Measurements from ENCODE around the gene L1TD1. TPM values are rescaled to one million over a fixed set of nuclear protein-coding genes. Genes with fewer than 3 reads are reported as not detected.
"Not testable (repeated sequence)": the region's sequence is repeated elsewhere in the genome, so short reads cannot be mapped to it uniquely, and the experiment has no call there.

Gene L1TD1
- total RNA-seq, 4 donors from 2014 or later = 0.42 TPM; not detected in 3

- TF ChIP-seq POLR2A (IDR thresholded peaks at IDR 0.05; ENCODE audit: low read depth) = no peak
- TF ChIP-seq CTCF (IDR thresholded peaks at IDR 0.05) = peak; percentile 65 to 77 (median 74)
- no peaks in the 10 kb centered on the region for H3K9me3 ChIP-seq
- H3K27ac ChIP-seq (replicated peaks in 1 of 4) = no peak overlapping the region
- DNase-seq (ENCODE audit: extremely low spot score) = no peak
- intact Hi-C loops (cut with DNase I) = loop anchor here (2.0 kb wide), 1 partner anchor 231 kb away; no protein-coding TSS in a partner anchor
- no peaks in the 10 kb centered on the region for H3K4me1 ChIP-seq
- WGBS = 48% methylated on average over 9 of the region's 9 CpGs
- no peak overlapping the region for H3K4me3 ChIP-seq
- H3K36me3 ChIP-seq = no peaks in the 10 kb centered on the region
- H3K27me3 ChIP-seq = peaks cover 0 to 32% (median 0%) of the 10 kb centered on the region in 4 donors
These were observed 19.0 kb upstream of the L1TD1 start for GRCh38 chr1:62175568-62176179.

GRCh38 chr1:62176597-62177312, 17.9 kb upstream of the L1TD1 start:
- H3K36me3 ChIP-seq = no peaks in the 10 kb centered on the region
- no peak for DNase-seq (ENCODE audit: extremely low spot score)
- no peak overlapping the region for H3K27ac ChIP-seq (replicated peaks in 1 of 4)
- peaks cover 0 to 28% (median 0%) of the 10 kb centered on the region in 4 donors for H3K27me3 ChIP-seq
- intact Hi-C loops (cut with DNase I) = no loop called here
- TF ChIP-seq POLR2AphosphoS5 (IDR thresholded peaks at IDR 0.05) (no peak), POLR2A (IDR thresholded peaks at IDR 0.05; ENCODE audit: low read depth) (no peak), CTCF (IDR thresholded peaks at IDR 0.05) (no peak), EP300 (IDR thresholded peaks at IDR 0.05) (no peak)
- WGBS = 82% methylated on average over 14 of the region's 14 CpGs
- no peaks in the 10 kb centered on the region for H3K9me3 ChIP-seq
- no peaks in the 10 kb centered on the region for H3K4me1 ChIP-seq
- no peak overlapping the region for H3K4me3 ChIP-seq

GRCh38 chr1:62177621-62178020, 17.0 kb upstream of the L1TD1 start:
- Histone ChIP-seq H3K4me3 (no peak overlapping the region), H3K9me3 (no peaks in the 10 kb centered on the region), H3K4me1 (no peaks in the 10 kb centered on the region), H3K27me3 (peaks cover 0 to 19% (median 0%) of the 10 kb centered on the region in 4 donors), H3K27ac (replicated peaks in 1 of 4) (no peak overlapping the region), H3K36me3 (no peaks in the 10 kb centered on the region)
- DNase-seq (ENCODE audit: extremely low spot score) = no peak
- intact Hi-C loops (cut with DNase I) = no loop called here
- TF ChIP-seq CTCF (IDR thresholded peaks at IDR 0.05) (no peak), POLR2A (IDR thresholded peaks at IDR 0.05; ENCODE audit: low read depth) (no peak), POLR2AphosphoS5 (IDR thresholded peaks at IDR 0.05) (no peak), EP300 (IDR thresholded peaks at IDR 0.05) (no peak)
- 82% methylated on average over 1 of the region's 1 CpG for WGBS

- no peak for DNase-seq (ENCODE audit: extremely low spot score)
- Histone ChIP-seq H3K4me1 (no peaks in the 10 kb centered on the region), H3K27ac (replicated peaks in 1 of 4) (no peak overlapping the region), H3K27me3 (peaks cover 0 to 12% (median 0%) of the 10 kb centered on the region in 4 donors), H3K36me3 (no peaks in the 10 kb centered on the region), H3K4me3 (no peak overlapping the region), H3K9me3 (no peaks in the 10 kb centered on the region)
- intact Hi-C loops (cut with DNase I) = no loop called here
- 90% methylated on average over 7 of the region's 7 CpGs for WGBS
- TF ChIP-seq EP300 (IDR thresholded peaks at IDR 0.05) = no peak
- no peak for TF ChIP-seq POLR2AphosphoS5 (IDR thresholded peaks at IDR 0.05)
- no peak for TF ChIP-seq CTCF (IDR thresholded peaks at IDR 0.05)
- no peak for TF ChIP-seq POLR2A (IDR thresholded peaks at IDR 0.05; ENCODE audit: low read depth)
These were observed 16.3 kb upstream of the L1TD1 start for GRCh38 chr1:62178372-62178771.

GRCh38 chr1:62180054-62180453, 14.6 kb upstream of the L1TD1 start:
- not testable (repeated sequence) for H3K27me3 ChIP-seq
- WGBS = 88% methylated on average over 4 of the region's 4 CpGs

More at GRCh38 chr1:62180054-62180453, 14.6 kb upstream of the L1TD1 start:
- H3K27ac ChIP-seq (replicated peaks in 1 of 4); H3K9me3 ChIP-seq; H3K4me1 ChIP-seq; H3K4me3 ChIP-seq; intact Hi-C loops (cut with DNase I); H3K36me3 ChIP-seq; DNase-seq (ENCODE audit: extremely low spot score): not testable (repeated sequence)
